Daoy (cell line): Measurements from ENCODE around the gene CD14. TPM values are rescaled to one million over a fixed set of nuclear protein-coding genes. Genes with fewer than 3 reads are reported as not detected.
"Not testable (repeated sequence)": the region's sequence is repeated elsewhere in the genome, so short reads cannot be mapped to it uniquely, and the experiment has no call there.

Source experiments
- DNase-seq: peaks from one replicate; pipeline ENCODE4 v3.0.0-alpha.2; 2015; ENCODE audit warnings: low read depth
- total RNA-seq: library from RNA; depleted of rRNA; stranded (reverse); fragments of >200 nt; shearing (Covaris generic); gene quantifications from 2 replicates; pipeline ENCODE4 v1.2.3, GENCODE V29; 2014

Gene CD14
- total RNA-seq, 1 experiment from 2014 or later: 0.11 TPM

DNA sequence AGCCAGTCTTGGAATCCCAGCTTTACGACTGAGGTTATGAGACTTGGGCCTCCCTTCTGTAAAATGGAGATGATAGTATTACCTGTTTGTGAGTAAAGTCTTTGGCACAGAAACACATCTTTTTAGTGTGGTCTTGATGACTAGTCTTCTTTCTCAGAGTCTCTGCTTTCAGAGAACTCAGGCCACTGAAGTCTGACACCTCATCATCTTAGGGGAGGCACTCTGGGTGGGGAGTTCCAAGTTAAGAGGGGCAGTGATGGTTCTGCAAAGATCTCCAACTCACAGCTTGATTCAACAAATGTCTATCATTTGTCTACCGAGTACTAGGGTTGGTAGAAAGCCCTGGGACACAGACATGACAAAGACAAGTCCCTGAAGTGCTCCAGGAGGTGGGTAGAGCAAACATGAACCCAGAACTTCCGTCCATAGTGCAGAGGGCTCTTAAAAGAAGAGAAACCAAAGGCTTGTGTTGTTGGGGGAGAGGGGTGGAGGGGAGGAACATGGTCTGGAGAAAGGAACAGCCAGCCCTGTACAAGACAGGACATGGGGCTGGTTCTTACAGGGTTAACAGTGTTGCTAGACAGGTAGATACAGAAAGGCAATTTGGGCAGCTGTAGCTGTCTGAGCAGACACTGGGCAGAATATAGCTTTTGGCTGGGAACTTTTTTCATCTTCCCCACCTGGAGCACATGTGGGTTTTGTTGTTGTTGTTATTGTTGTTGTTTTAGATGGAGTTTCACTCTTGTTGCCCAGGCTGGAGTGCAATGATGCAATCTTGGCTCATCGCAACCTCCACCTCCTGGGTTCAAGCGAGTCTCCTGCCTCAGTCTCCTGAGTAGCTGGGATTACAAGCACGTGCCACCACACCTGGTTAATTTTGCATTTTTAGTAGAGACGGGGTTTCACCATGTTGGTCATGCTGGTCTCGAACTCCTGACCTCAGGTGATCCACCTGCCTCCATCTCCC is 2.6 kb upstream of the CD14 start:
- DNase-seq: no peak

DNA sequence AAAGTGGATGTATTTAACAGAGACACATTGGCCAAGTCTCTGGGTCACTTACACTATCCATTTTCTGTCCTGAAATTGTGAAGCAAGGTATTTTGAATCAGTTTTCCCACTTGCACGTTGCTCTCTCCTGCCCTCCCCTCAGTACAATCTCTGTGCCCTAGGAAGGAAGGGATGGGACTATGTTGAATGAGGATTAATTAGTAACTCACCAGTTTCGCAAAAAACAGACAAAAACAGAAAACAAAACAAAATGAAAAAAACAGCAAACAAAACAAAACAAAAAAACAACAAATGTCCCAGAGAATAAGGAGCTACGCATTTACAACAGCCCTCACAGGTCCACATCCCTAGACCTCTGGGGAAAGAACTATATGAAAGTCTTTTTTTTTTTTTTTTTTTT is 1.1 kb upstream of the CD14 start:
- no peak for DNase-seq

DNA sequence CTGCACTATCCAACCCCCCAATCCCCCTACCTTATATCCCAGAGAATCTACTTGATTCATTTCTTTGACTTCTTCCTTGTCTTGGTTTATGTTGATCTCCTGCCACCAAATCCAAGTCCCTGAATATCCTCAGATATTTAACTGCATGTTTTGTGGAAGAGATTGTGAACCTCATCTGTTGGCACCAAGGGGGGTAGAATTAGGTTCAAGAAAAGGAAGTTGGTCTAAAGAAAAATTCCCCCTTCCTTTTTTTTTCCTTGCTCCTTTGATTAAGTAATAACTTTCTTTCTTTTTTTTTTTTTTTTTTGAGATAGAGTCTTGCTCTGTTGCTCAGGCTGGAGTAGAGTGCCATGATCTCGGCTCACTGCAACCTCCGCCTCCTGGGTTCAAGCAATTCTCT is 526 bp upstream of the CD14 start:
- DNase-seq: no peak

GRCh38 chr5:140632366-140633020 is 482 bp downstream of the CD14 start:
- DNase-seq: no peak

- no peak for DNase-seq
These were observed 1.1 kb downstream of the CD14 start for GRCh38 chr5:140631831-140632365.

DNA sequence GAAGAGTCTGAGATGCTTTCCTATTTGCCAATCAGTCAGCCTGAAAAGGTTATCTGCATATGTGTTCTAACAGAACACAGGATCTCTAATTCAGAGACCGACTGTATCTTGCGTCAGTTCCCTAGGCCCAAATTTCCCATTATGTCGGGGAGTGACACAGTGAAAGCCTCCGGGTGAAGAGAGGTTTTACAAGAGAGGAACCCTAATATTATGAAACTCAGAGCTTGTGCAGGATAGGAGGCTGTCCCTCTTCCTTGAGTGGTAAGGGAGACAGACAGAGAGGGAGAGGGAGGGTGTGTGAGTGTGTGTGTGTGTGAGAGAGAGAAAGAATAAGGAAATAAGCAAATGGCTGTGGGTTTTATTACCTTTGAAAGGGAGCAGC is 1.9 kb downstream of the CD14 start:
- no peak for DNase-seq

DNA sequence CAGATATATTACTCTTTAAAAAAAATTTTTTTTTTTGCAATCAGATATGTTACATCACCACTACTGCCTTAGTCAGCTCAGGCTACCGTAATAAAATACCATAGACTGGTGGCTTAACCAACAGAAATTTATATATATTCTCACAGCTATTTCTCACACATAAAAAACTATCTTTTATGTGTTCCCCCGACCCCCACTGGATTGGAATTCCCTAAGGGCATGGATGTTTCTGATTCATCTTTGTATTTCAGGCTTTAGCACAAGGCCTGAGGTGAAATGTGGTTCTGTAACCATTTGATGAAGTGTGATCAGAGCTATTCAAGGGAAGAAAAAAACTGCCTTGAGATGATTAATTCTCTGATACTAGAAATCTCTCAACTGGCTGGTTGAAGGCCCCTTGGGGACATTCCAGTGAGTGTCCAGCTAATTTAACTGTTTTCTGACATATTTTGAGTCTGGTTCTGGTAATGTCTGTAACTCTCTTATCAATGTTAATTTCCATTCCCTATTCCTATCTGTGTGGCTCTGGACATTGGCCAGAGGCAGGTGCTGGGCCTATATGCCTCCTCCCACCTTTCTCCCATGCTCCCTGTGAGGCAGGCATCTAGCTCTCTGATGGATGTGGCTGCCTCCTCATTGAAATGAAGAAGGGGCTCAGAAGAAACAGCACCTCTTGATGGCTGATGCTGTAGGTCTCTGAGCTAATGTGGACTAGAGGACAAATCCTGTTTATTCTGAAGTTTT is 2.5 kb downstream of the CD14 start:
- no peak for DNase-seq

DNA sequence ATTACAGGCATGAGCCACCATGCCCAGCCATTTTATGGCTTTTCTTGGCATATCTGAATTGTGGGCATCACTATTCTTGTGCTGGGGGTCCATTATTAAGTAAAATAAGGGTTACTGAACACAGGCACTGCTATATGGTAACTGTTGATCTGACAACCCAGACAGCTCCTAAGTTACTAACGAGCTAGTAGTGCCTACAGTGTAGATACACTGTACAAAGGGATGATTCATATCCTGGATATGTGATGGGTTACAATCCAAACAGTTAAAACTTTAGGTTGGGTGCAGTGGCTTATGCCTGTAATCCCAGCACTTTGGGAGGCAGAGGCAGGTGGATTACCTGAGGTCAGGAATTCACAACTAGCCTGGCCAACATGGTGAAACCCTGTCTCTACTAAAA is 4.3 kb downstream of the CD14 start:
- peak; percentile 31 for DNase-seq

DNA sequence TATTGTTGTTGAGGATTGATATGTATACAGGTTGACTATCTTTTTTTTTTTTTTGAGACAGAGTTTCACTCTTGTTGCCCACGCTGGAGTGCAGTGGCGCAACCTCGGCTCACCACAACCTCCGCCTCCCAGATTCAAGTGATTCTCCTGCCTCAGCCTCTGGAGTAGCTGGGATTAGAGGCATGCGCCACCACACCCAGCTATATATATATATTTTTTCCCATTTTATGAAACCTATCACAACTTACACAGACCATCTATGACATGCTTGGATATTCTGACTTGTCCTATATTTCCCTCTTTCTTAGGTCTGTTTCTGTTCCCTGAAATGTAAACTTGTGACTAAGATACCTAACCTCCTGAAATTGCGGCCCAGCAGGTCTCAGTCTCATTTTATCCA is 5.0 kb downstream of the CD14 start:
- no peak for DNase-seq

DNA sequence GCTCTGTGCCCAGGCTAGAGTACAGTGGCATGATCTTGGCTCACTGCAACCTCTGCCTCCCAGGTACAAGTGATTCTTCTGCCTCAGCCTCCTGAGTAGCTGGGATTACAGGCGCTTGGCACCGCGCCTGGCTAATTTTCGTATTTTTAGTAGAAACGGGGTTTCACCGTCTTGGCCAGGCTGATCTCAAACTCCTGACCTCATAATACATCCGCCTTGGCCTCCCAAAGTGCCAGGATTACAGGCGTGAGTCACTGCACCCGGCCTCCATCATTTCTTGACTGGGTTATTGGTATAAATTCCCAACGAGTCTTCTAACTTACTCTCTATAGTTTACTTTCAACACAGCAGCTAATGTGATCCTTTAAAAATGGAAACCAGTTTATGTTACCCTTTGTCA is 8.1 kb downstream of the CD14 start:
- DNase-seq: peak; percentile 74

- not testable (repeated sequence) for DNase-seq
These were observed 9.9 kb downstream of the CD14 start for GRCh38 chr5:140623061-140623460.

DNA sequence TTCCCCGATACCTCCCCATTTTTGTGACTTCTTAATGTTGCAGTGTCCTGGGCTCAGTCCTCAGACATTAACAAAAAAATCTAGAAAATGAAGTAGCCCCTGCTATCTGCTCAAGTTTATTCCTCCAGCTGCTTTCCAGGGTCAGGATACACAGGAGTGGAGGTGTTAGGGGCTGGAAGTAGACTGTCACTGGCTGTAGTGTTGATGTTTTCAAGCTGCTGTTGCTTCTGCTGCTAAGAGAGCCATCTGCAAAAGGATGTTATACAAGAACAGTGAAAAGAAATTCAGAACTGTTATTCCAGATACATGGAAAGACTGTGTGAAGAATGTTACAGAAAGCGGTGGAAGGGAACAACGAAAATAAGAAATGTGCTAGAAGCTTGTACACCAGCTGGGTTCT is 10.7 kb downstream of the CD14 start:
- no peak for DNase-seq

- peak; percentile 22 for DNase-seq
These were observed 21.9 kb downstream of the CD14 start for GRCh38 chr5:140611020-140611521.

- peak; percentile 54 for DNase-seq
These were observed 23.8 kb downstream of the CD14 start for GRCh38 chr5:140609126-140609525.

DNA sequence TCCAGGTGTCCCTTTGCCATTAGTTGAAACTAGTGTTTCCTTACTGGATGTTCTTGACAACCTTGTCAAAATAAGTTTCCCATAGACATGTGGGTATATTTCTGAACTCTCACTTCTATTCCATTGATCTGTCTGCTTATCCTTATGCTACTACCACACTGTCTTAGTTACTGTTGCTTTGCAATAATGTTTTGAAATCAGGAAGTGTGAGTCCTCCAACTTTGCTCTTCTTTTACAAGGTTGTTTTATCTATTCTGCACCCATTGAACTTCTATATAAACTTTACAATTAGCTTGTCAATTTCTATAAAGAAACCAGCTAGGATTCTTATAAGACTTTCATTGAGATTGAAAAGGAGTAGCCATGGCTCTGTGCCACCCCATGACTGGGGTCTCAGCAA is 24.3 kb downstream of the CD14 start:
- no peak for DNase-seq

DNA sequence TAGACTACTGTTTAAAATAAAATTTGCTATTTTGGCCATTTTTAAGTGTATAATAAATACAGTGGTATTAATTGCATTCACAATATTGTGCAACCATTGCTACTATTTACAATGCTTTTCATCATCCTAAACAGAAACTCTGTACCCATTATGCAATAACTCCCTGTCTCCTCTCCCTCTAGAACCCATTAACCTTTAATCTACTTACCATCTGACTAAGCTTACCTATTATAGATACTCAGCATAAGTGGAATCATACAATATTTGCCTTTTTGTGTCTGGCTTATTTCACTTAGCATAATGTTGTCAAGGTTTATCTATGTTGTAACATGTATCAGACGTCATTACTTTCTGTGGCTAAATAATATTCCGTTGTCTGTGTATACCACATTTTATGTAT is 25.9 kb downstream of the CD14 start:
- DNase-seq: no peak

- no peak for DNase-seq
These were observed 27.1 kb downstream of the CD14 start for GRCh38 chr5:140605879-140606278.

DNA sequence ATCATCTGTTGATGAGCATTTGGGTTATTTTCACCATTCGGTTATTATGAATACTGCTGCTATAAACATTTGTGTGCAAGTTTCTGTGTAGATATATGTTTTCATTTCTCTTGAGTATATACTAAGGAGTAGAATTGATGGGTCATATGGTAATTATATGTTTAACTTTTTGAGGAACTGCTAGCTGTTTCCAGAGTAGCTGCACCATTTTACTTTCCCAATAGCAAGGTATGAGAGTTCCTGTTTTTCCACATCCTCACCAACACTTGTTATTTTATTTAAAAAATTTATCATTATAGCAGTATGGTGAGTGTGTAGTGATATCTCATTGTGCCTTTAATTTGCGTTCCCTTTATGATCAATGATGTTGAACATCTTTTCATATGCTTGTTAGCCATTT is 29.2 kb downstream of the CD14 start:
- no peak for DNase-seq

GRCh38 chr5:140603446-140603698 is 29.6 kb downstream of the CD14 start:
- not testable (repeated sequence) for DNase-seq

GRCh38 chr5:140602147-140602546 is 30.8 kb downstream of the CD14 start:
- no peak for DNase-seq

- no peak for DNase-seq
These were observed 32.9 kb downstream of the CD14 start for GRCh38 chr5:140600096-140600495.

GRCh38 chr5:140598836-140599235 is 34.1 kb downstream of the CD14 start:
- DNase-seq: no peak
